WTC11 (cell line): Measurements from ENCODE around the gene FAM89B.

Experiments
- CTCF ChIP-seq: fragments of 200-600 bp; IDR thresholded peaks from 2 replicates; pipeline ENCODE4 v1.8.0; 2022; ENCODE audit warnings: antibody characterized with exemption
- ELF4 ChIP-seq: sonication (generic); formaldehyde crosslinking; IDR thresholded peaks from 2 replicates; pipeline ENCODE4 v1.8.1; 2022; ENCODE audit warnings: low read depth, mild to moderate bottlenecking, moderate library complexity, missing genetic modification reagents
- GABPB1 ChIP-seq: sonication (generic); formaldehyde crosslinking; IDR thresholded peaks from 2 replicates; pipeline ENCODE4 v1.8.1; 2023; ENCODE audit warnings: mild to moderate bottlenecking, missing genetic modification reagents
- JUN ChIP-seq: sonication (generic); formaldehyde crosslinking; IDR thresholded peaks from 2 replicates; pipeline ENCODE4 v1.8.0; 2023; ENCODE audit warnings: mild to moderate bottlenecking, missing genetic modification reagents
- NR1H2 ChIP-seq: sonication (generic); formaldehyde crosslinking; IDR thresholded peaks from 2 replicates; pipeline ENCODE4 v1.9.0; 2021; ENCODE audit warnings: mild to moderate bottlenecking, moderate library complexity, missing genetic modification reagents
- SMAD4 ChIP-seq: sonication (generic); formaldehyde crosslinking; IDR thresholded peaks from 2 replicates; pipeline ENCODE4 v1.8.0; 2022; ENCODE audit warnings: mild to moderate bottlenecking, missing genetic modification reagents
- TF ChIP-seq, protein P1 (sequence below): sonication (generic); formaldehyde crosslinking; IDR thresholded peaks from 2 replicates; pipeline ENCODE4 v1.8.0; 2022; ENCODE audit warnings: mild to moderate bottlenecking, missing genetic modification reagents
- TF ChIP-seq, protein P2 (sequence below): sonication (generic); formaldehyde crosslinking; IDR thresholded peaks from 2 replicates; pipeline ENCODE4 v1.8.1; 2023; ENCODE audit warnings: mild to moderate bottlenecking, missing genetic modification reagents, moderate library complexity

GRCh38 chr11:65586676-65587075 lies 14.3 kb downstream of the FAM89B start:
- TF ChIP-seq CTCF, result no peak
- no peak for TF ChIP-seq NR1H2 (CRISPR knock-in tag)
- TF ChIP-seq GABPB1 (CRISPR knock-in tag), result no peak
- no peak for TF ChIP-seq JUN (CRISPR knock-in tag)
- TF ChIP-seq ELF4 (CRISPR knock-in tag), result no peak
- TF ChIP-seq, protein P1, sequence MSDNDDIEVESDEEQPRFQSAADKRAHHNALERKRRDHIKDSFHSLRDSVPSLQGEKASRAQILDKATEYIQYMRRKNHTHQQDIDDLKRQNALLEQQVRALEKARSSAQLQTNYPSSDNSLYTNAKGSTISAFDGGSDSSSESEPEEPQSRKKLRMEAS (CRISPR knock-in tag), result no peak
- TF ChIP-seq, protein P2, sequence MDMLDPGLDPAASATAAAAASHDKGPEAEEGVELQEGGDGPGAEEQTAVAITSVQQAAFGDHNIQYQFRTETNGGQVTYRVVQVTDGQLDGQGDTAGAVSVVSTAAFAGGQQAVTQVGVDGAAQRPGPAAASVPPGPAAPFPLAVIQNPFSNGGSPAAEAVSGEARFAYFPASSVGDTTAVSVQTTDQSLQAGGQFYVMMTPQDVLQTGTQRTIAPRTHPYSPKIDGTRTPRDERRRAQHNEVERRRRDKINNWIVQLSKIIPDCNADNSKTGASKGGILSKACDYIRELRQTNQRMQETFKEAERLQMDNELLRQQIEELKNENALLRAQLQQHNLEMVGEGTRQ (CRISPR knock-in tag), result no peak
- no peak for TF ChIP-seq SMAD4 (CRISPR knock-in tag)
